WTC11 (cell line): ENCODE data around the gene RYR1. TPM values are rescaled to one million over a fixed set of nuclear protein-coding genes. Genes with fewer than 3 reads are reported as not detected.
A peak's percentile ranks its signal among the peaks of the same experiment; 100 is the strongest.

Source experiments
- ATAC-seq: fragments of 200-7000 bp; cut with Tn5 transposase; 2 replicates; pipeline ENCODE4 v1.10.0; 2021; ENCODE audit warnings: mild to moderate bottlenecking, moderate library complexity
- CTCF ChIA-PET: fragments of 300-600 bp; sonication (Branson Sonifier 250); formaldehyde crosslinking; loops from one replicate; lab custom pipeline; 2021; ENCODE audit warnings: antibody characterized with exemption; lab: Charles Lee
- POLR2A ChIA-PET: fragments of 350-600 bp; sonication (Branson Sonifier 250); formaldehyde crosslinking; loops from one replicate; lab custom pipeline; 2021; ENCODE audit warnings: antibody characterized with exemption; lab: Charles Lee
- DNase-seq: peaks from one replicate; pipeline ENCODE4 v3.0.0; 2021; ENCODE audit warnings: low spot score
- H3K27ac Mint-ChIP-seq: 2 replicates; pipeline ENCODE4 v1.8.0; 2021; ENCODE audit warnings: mixed read lengths
- H3K27me3 Mint-ChIP-seq: 2 replicates; pipeline ENCODE4 v1.8.0; 2021; ENCODE audit warnings: low read depth, mild to moderate bottlenecking, moderate library complexity, mixed read lengths
- H3K36me3 Mint-ChIP-seq: 2 replicates; pipeline ENCODE4 v1.8.0; 2021; ENCODE audit warnings: mixed read lengths
- H3K4me1 Mint-ChIP-seq: 2 replicates; pipeline ENCODE4 v1.8.0; 2022; ENCODE audit warnings: mixed read lengths
- H3K4me3 Mint-ChIP-seq: 2 replicates; pipeline ENCODE4 v1.8.0; 2021; ENCODE audit warnings: mild to moderate bottlenecking, moderate library complexity, mixed read lengths
- H3K9me3 Mint-ChIP-seq: 2 replicates; pipeline ENCODE4 v1.8.0; 2021; ENCODE audit warnings: mixed read lengths
- ETV6 ChIP-seq: sonication (generic); formaldehyde crosslinking; IDR thresholded peaks from 2 replicates; pipeline ENCODE4 v1.8.1; 2022; ENCODE audit warnings: mild to moderate bottlenecking, missing genetic modification reagents
- FOXJ3 ChIP-seq: sonication (generic); formaldehyde crosslinking; IDR thresholded peaks from 2 replicates; pipeline ENCODE4 v1.9.0; 2021; ENCODE audit warnings: missing genetic modification reagents, mild to moderate bottlenecking, borderline replicate concordance
- FOXK1 ChIP-seq: sonication (generic); formaldehyde crosslinking; IDR thresholded peaks from 2 replicates; pipeline ENCODE4 v1.8.0; 2022; ENCODE audit warnings: mild to moderate bottlenecking, moderate library complexity, missing genetic modification reagents
- FOXP1 ChIP-seq: sonication (generic); formaldehyde crosslinking; IDR thresholded peaks from 2 replicates; pipeline ENCODE4 v1.8.0; 2022; ENCODE audit warnings: missing genetic modification reagents, mild to moderate bottlenecking, moderate library complexity, borderline replicate concordance
- GTF2I ChIP-seq: fragments of 250-450 bp; sonication (Bioruptor Pico); conservative IDR thresholded peaks from 2 replicates; pipeline ENCODE4 v1.4.0; 2021; ENCODE audit warnings: mild to moderate bottlenecking
- HMGXB4 ChIP-seq: sonication (generic); formaldehyde crosslinking; IDR thresholded peaks from 2 replicates; pipeline ENCODE4 v1.8.1; 2023; ENCODE audit warnings: mild to moderate bottlenecking, moderate library complexity, missing genetic modification reagents
- IRF1 ChIP-seq: sonication (generic); formaldehyde crosslinking; IDR thresholded peaks from 2 replicates; pipeline ENCODE4 v1.8.0; 2023; ENCODE audit warnings: missing genetic modification reagents
- MYBL2 ChIP-seq: sonication (generic); formaldehyde crosslinking; IDR thresholded peaks from 2 replicates; pipeline ENCODE4 v1.8.1; 2023; ENCODE audit warnings: mild to moderate bottlenecking, moderate library complexity, missing genetic modification reagents
- NR3C1 ChIP-seq: sonication (generic); formaldehyde crosslinking; conservative IDR thresholded peaks from 2 replicates; pipeline ENCODE4 v1.8.1; 2023; ENCODE audit warnings: low read depth, mild to moderate bottlenecking, missing genetic modification reagents
- PREB ChIP-seq: sonication (generic); formaldehyde crosslinking; IDR thresholded peaks from 2 replicates; pipeline ENCODE4 v1.8.1; 2022; ENCODE audit warnings: mild to moderate bottlenecking, missing genetic modification reagents, moderate library complexity, borderline replicate concordance
- SMAD4 ChIP-seq: sonication (generic); formaldehyde crosslinking; IDR thresholded peaks from 2 replicates; pipeline ENCODE4 v1.8.0; 2022; ENCODE audit warnings: mild to moderate bottlenecking, missing genetic modification reagents
- SP1 ChIP-seq: sonication (generic); formaldehyde crosslinking; conservative IDR thresholded peaks from 2 replicates; pipeline ENCODE4 v1.8.1; 2022; ENCODE audit warnings: missing genetic modification reagents
- TEAD4 ChIP-seq: sonication (generic); formaldehyde crosslinking; IDR thresholded peaks from 2 replicates; pipeline ENCODE4 v1.8.0; 2022; ENCODE audit warnings: mild to moderate bottlenecking, missing genetic modification reagents
- ZNF138 ChIP-seq: sonication (generic); formaldehyde crosslinking; conservative IDR thresholded peaks from 2 replicates; pipeline ENCODE4 v1.8.1; 2022; ENCODE audit warnings: mild to moderate bottlenecking, moderate library complexity, missing genetic modification reagents
- ZNF425 ChIP-seq: fragments of 250-450 bp; sonication (Bioruptor Pico); conservative IDR thresholded peaks from 2 replicates; pipeline ENCODE4 v1.9.0; 2021; ENCODE audit warnings: mild to moderate bottlenecking
- ZNF532 ChIP-seq: fragments of 250-450 bp; sonication (Bioruptor Pico); IDR thresholded peaks from 2 replicates; pipeline ENCODE4 v1.9.0; 2021; ENCODE audit warnings: mild to moderate bottlenecking, borderline replicate concordance
- ZSCAN18 ChIP-seq: fragments of 250-450 bp; sonication (Bioruptor Pico); IDR thresholded peaks from 2 replicates; pipeline ENCODE4 v2.1.2; 2022; ENCODE audit warnings: mild to moderate bottlenecking, moderate library complexity
- total RNA-seq: library from RNA; stranded (reverse); gene quantifications from 3 replicates; pipeline ENCODE4 v1.2.3, GENCODE V29; 2021

The RYR1 gene
- total RNA-seq, 1 experiment from 2014 or later: 24.2 TPM

- Mint-ChIP-seq H3K27ac (no peak overlapping the region), H3K4me1 (peaks cover 8% of the 10 kb centered on the region), H3K36me3 (peaks cover 4% of the 10 kb centered on the region; the same call in 1 of the 2 replicates), H3K4me3 (no peak overlapping the region), H3K27me3 (peaks cover 2% of the 10 kb centered on the region; the same call in 1 of the 2 replicates), H3K9me3 (no peaks in the 10 kb centered on the region)
- peak; percentile 39 for DNase-seq
- no peak for ATAC-seq
- CTCF ChIA-PET: interaction anchor here (0.7 to 2.4 kb wide), 4 partner anchors 41 to 190 kb away, joined by 3 to 12 read pairs (median 6); partner anchors contain the start of gene FAM98C
- TF ChIP-seq ZSCAN18 (no peak), ZNF425 (CRISPR knock-in tag) (no peak), ZNF138 (CRISPR knock-in tag) (no peak), GTF2I (CRISPR knock-in tag) (no peak)
- POLR2A ChIA-PET: no interaction called here
These were observed 159.4 kb downstream of the RYR1 start for GRCh38 chr19:38592940-38593339.

- POLR2A ChIA-PET: interaction anchor here (0.6 to 2.4 kb wide), 6 partner anchors 16 to 345 kb away, joined by 3 to 28 read pairs (median 4); partner anchors contain the start of genes EIF3K and MAP4K1
- H3K27ac Mint-ChIP-seq: peak overlapping the region; percentile 98
- 0 out of 2 replicates have a peak, but pooled peaks have one; percentile 17 for TF ChIP-seq ETV6 (CRISPR knock-in tag)
- peak; percentile 91 for TF ChIP-seq SP1 (CRISPR knock-in tag)
- no peak for TF ChIP-seq ZNF532 (CRISPR knock-in tag)
- TF ChIP-seq SMAD4: no peak
- no peak for TF ChIP-seq NR3C1 (CRISPR knock-in tag)
- TF ChIP-seq MYBL2 (CRISPR knock-in tag): no peak
- 0 out of 2 replicates have a peak, but pooled peaks have one; percentile 47 for TF ChIP-seq FOXK1
- TF ChIP-seq IRF1: no peak
- TF ChIP-seq TEAD4 (CRISPR knock-in tag): no peak
- TF ChIP-seq PREB (CRISPR knock-in tag): no peak
- TF ChIP-seq HMGXB4 (CRISPR knock-in tag): peak; percentile 37; the same call in 1 of the 2 replicates
- no peak for TF ChIP-seq FOXJ3
- peak; percentile 71; the same call in 1 of the 2 replicates for TF ChIP-seq FOXP1 (CRISPR knock-in tag)
These were observed 162.8 kb downstream of the RYR1 start for GRCh38 chr19:38596057-38596981.

More at GRCh38 chr19:38596057-38596981, 162.8 kb downstream of the RYR1 start:
- Mint-ChIP-seq H3K27me3 (peaks cover 7% of the 10 kb centered on the region; the same call in 1 of the 2 replicates), H3K4me3 (peak overlapping the region; percentile 91), H3K4me1 (peaks cover 8% of the 10 kb centered on the region), H3K9me3 (peaks cover 3% of the 10 kb centered on the region; the same call in 1 of the 2 replicates), H3K36me3 (no peaks in the 10 kb centered on the region)
- peak; percentile 90 for ATAC-seq
- peak; percentile 98 for DNase-seq
- CTCF ChIA-PET: interaction anchor here (0.5 to 2.6 kb wide), 21 partner anchors 10 to 334 kb away, joined by 3 to 36 read pairs (median 3); partner anchors contain the start of genes ACTN4, EIF3K, FAM98C and MRPS12
